H9 (cell line): ENCODE results near the gene CSNK2A2. TPM values are rescaled to one million over a fixed set of nuclear protein-coding genes. Genes with fewer than 3 reads are reported as not detected.

Experiments used
- DNase-seq: peaks from one replicate; pipeline ENCODE4 v3.0.0-alpha.2; 2017
- H2AFZ ChIP-seq: one replicate; pipeline ENCODE4 v1.6.1; 2013; ENCODE audit warnings: mild to moderate bottlenecking, low read length, control low read depth, moderate library complexity
- H2AK5ac ChIP-seq: 2 replicates; pipeline ENCODE4 v1.6.1; 2013; ENCODE audit warnings: low read length, control low read depth, mixed read lengths; ENCODE audit not compliant: insufficient read length
- H2BK120ac ChIP-seq: one replicate; pipeline ENCODE4 v1.6.1; 2013; ENCODE audit warnings: low read depth, mild to moderate bottlenecking, low read length, control low read depth, inconsistent platforms; ENCODE audit not compliant: poor library complexity, severe bottlenecking
- H2BK12ac ChIP-seq: 2 replicates; pipeline ENCODE4 v1.6.1; 2013; ENCODE audit warnings: low read length, control low read depth, mixed read lengths, low read depth; ENCODE audit not compliant: insufficient read length
- H2BK15ac ChIP-seq: 2 replicates; pipeline ENCODE4 v1.6.1; 2013; ENCODE audit warnings: low read depth, low read length, control low read depth
- H2BK20ac ChIP-seq: one replicate; pipeline ENCODE4 v1.6.1; 2013; ENCODE audit warnings: low read depth, mild to moderate bottlenecking, low read length, control low read depth, inconsistent platforms; ENCODE audit not compliant: poor library complexity, severe bottlenecking
- H2BK5ac ChIP-seq: 2 replicates; pipeline ENCODE4 v1.6.1; 2013; ENCODE audit warnings: low read length, control low read depth, mixed read lengths; ENCODE audit not compliant: insufficient read length
- H3K14ac ChIP-seq: 2 replicates; pipeline ENCODE4 v1.6.1; 2013; ENCODE audit warnings: low read length, control low read depth; ENCODE audit not compliant: insufficient read depth
- H3K18ac ChIP-seq: 2 replicates; pipeline ENCODE4 v1.6.1; 2013; ENCODE audit warnings: low read depth, mild to moderate bottlenecking, mixed read lengths, low read length, control low read depth; ENCODE audit not compliant: insufficient read length
- H3K23ac ChIP-seq: 2 replicates; pipeline ENCODE4 v1.6.1; 2013; ENCODE audit warnings: low read length, control low read depth, mixed read lengths, low read depth; ENCODE audit not compliant: insufficient read length
- H3K23me2 ChIP-seq: 2 replicates; pipeline ENCODE4 v1.6.1; 2013; ENCODE audit warnings: low read depth, mild to moderate bottlenecking, mixed read lengths, low read length, control low read depth; ENCODE audit not compliant: insufficient read length, poor library complexity, severe bottlenecking
- H3K27ac ChIP-seq: 2 replicates; pipeline ENCODE4 v1.5.1; 2013; ENCODE audit warnings: low read length, control low read depth, mixed read lengths, low read depth; ENCODE audit not compliant: insufficient read length
- H3K27me3 ChIP-seq: 2 replicates; pipeline ENCODE4 v1.6.1; 2013; ENCODE audit warnings: low read length, control low read depth, inconsistent platforms; ENCODE audit not compliant: insufficient read depth
- H3K4ac ChIP-seq: 2 replicates; pipeline ENCODE4 v1.6.1; 2013; ENCODE audit warnings: low read depth, mild to moderate bottlenecking, control low read depth, inconsistent platforms, low read length, moderate library complexity
- H3K4me1 ChIP-seq: 2 replicates; pipeline ENCODE4 v1.6.1; 2013; ENCODE audit warnings: low read length, control low read depth, inconsistent platforms; ENCODE audit not compliant: insufficient read depth
- H3K4me2 ChIP-seq: 2 replicates; pipeline ENCODE4 v1.6.1; 2013; ENCODE audit warnings: low read length, control low read depth, mixed read lengths; ENCODE audit not compliant: insufficient read length, insufficient read depth
- H3K56ac ChIP-seq: 2 replicates; pipeline ENCODE4 v1.6.1; 2013; ENCODE audit warnings: low read depth, mild to moderate bottlenecking, mixed read lengths, low read length, control low read depth; ENCODE audit not compliant: insufficient read length
- H3K79me1 ChIP-seq: 2 replicates; pipeline ENCODE4 v1.6.1; 2013; ENCODE audit warnings: low read depth, mild to moderate bottlenecking, moderate library complexity, low read length, control low read depth, inconsistent platforms; ENCODE audit not compliant: insufficient read depth, poor library complexity, severe bottlenecking
- H3K79me2 ChIP-seq: 2 replicates; pipeline ENCODE4 v1.6.1; 2013; ENCODE audit warnings: low read length, control low read depth, inconsistent platforms; ENCODE audit not compliant: insufficient read depth
- H3K9ac ChIP-seq: 2 replicates; pipeline ENCODE4 v1.6.1; 2013; ENCODE audit warnings: low read length, control low read depth, mixed read lengths; ENCODE audit not compliant: insufficient read length; ENCODE audit errors: extremely low read depth
- H3K9me3 ChIP-seq: one replicate; pipeline ENCODE4 v1.6.1; 2013; ENCODE audit warnings: low read depth, low read length, inconsistent platforms; ENCODE audit not compliant: control insufficient read depth
- H3T11ph ChIP-seq: one replicate; pipeline ENCODE4 v1.6.1; 2013; ENCODE audit warnings: mild to moderate bottlenecking, low read length, control low read depth, inconsistent platforms
- H4K20me1 ChIP-seq: one replicate; pipeline ENCODE4 v1.6.1; 2013; ENCODE audit not compliant: control insufficient read depth, insufficient read length, insufficient read depth
- H4K5ac ChIP-seq: 2 replicates; pipeline ENCODE4 v1.6.1; 2013; ENCODE audit warnings: low read depth, mild to moderate bottlenecking, mixed read lengths, low read length, control low read depth; ENCODE audit not compliant: insufficient read length
- H4K8ac ChIP-seq: replicated peaks from 2 replicates; pipeline ENCODE4 v1.6.1; 2013; ENCODE audit warnings: low read length, control low read depth, mixed read lengths, low read depth; ENCODE audit not compliant: insufficient read length
- H4K91ac ChIP-seq: 2 replicates; pipeline ENCODE4 v1.6.1; 2013; ENCODE audit warnings: low read depth, mild to moderate bottlenecking, moderate library complexity, mixed read lengths, low read length, control low read depth; ENCODE audit not compliant: insufficient read length
- H3K27ac Mint-ChIP-seq, 3 experiments: 2 replicates in 2 of 3; 3 replicates in 1 of 3; pipeline ENCODE4 v1.8.0; 2020 to 2021; ENCODE audit warnings: mixed read lengths in 3 of 3, mild to moderate bottlenecking in 1 of 3, moderate library complexity in 1 of 3
- H3K27me3 Mint-ChIP-seq: 2 replicates; pipeline ENCODE4 v1.8.0; 2021; ENCODE audit warnings: low read depth, mild to moderate bottlenecking, moderate library complexity, mixed read lengths
- H3K36me3 Mint-ChIP-seq, 3 experiments: 2 replicates in 2 of 3; 3 replicates in 1 of 3; pipeline ENCODE4 v1.8.0; 2020 to 2021; ENCODE audit warnings: low read depth in 3 of 3, mixed read lengths in 3 of 3; ENCODE audit not compliant: insufficient read depth in 1 of 3
- H3K4me1 Mint-ChIP-seq, 2 experiments: 2 replicates each; pipeline ENCODE4 v1.8.0; 2020; ENCODE audit warnings: mixed read lengths in 2 of 2
- H3K4me3 Mint-ChIP-seq, 2 experiments: 2 replicates in 1 of 2; 3 replicates in 1 of 2; pipeline ENCODE4 v1.8.0; 2020 to 2021; ENCODE audit warnings: mild to moderate bottlenecking in 2 of 2, mixed read lengths in 2 of 2, moderate library complexity in 1 of 2
- H3K9me3 Mint-ChIP-seq, 2 experiments: 2 replicates in 1 of 2; 3 replicates in 1 of 2; pipeline ENCODE4 v1.8.0; 2020; ENCODE audit warnings: mild to moderate bottlenecking in 2 of 2, mixed read lengths in 2 of 2, moderate library complexity in 1 of 2
- CTCF ChIP-seq: fragments of 200-600 bp; sonication (generic); conservative IDR thresholded peaks from 3 replicates; pipeline ENCODE4 v1.8.0; 2021; ENCODE audit warnings: antibody characterized with exemption, mild to moderate bottlenecking
- WGBS: extraction: QIAGEN DNeasy Blood & Tissue Kit; methylation state at CpG from one replicate; pipeline ENCODE4 v1.1.7; 2013; ENCODE audit warnings: missing lambda C conversion rate, low lambda C conversion rate, mixed read lengths; ENCODE audit not compliant: insufficient read length; ENCODE audit errors: extremely low coverage; 5-methylcytosine and 5-hydroxymethylcytosine counted together
- total RNA-seq: library from RNA; stranded (reverse); gene quantifications from 2 replicates; pipeline ENCODE4 v1.2.1, GENCODE V29; 2021

The CSNK2A2 gene
- total RNA-seq, 1 experiment from 2014 or later, result 134 TPM

GRCh38 chr16:58148526-58148925 lies 49.4 kb downstream of the CSNK2A2 start:
- no peak overlapping the region; the same call in 1 of the 2 replicates for H3K14ac ChIP-seq
- no peak overlapping the region for H3K4me2 ChIP-seq
- Mint-ChIP-seq H3K36me3 (no peaks in the 10 kb centered on the region), H3K27me3 (peaks cover 9% of the 10 kb centered on the region), H3K4me1 (0 out of 4 replicates have a peak, but pooled peaks cover 0 to 4% of the 10 kb centered on the region in 2 experiments), H3K4me3 (no peak overlapping the region), H3K9me3 (no peaks in the 10 kb centered on the region), H3K27ac (0 out of 7 replicates have a peak overlapping the region, but pooled peaks of 1 of the 3 experiments have one; percentile 46)
- H2BK5ac ChIP-seq, result no peak overlapping the region
- no peaks in the 10 kb centered on the region for H3K79me1 ChIP-seq
- no peaks in the 10 kb centered on the region for H3K4me1 ChIP-seq
- no peak overlapping the region for H4K8ac ChIP-seq
- H3K27me3 ChIP-seq, result no peaks in the 10 kb centered on the region
- H4K20me1 ChIP-seq, result no peaks in the 10 kb centered on the region
- no peak overlapping the region for H3K56ac ChIP-seq
- H3K9ac ChIP-seq, result no peak overlapping the region
- no peak for TF ChIP-seq CTCF
- no peak overlapping the region for H4K91ac ChIP-seq
- no peak overlapping the region for H3K27ac ChIP-seq
- no peaks in the 10 kb centered on the region for H3K9me3 ChIP-seq
- no peak overlapping the region for H2BK20ac ChIP-seq
- no peak overlapping the region for H4K5ac ChIP-seq
- no peaks in the 10 kb centered on the region for H3K79me2 ChIP-seq
- H2AK5ac ChIP-seq, result no peak overlapping the region
- H3T11ph ChIP-seq, result no peak overlapping the region
- no peak for DNase-seq
- no peaks in the 10 kb centered on the region for H3K23me2 ChIP-seq
- H2BK120ac ChIP-seq, result no peak overlapping the region
- WGBS, result no CpG with 5 or more reads among the region's 1 CpG
- H3K4ac ChIP-seq, result no peak overlapping the region
- H2AFZ ChIP-seq, result no peak overlapping the region
- no peak overlapping the region for H3K18ac ChIP-seq
- H2BK12ac ChIP-seq, result no peak overlapping the region
- H2BK15ac ChIP-seq, result no peak overlapping the region
- no peak overlapping the region for H3K23ac ChIP-seq
